Pons (tissue), 1 donor: ENCODE results near the gene SERF2.
"Not testable (repeated sequence)": the region's sequence is repeated elsewhere in the genome, so short reads cannot be mapped to it uniquely, and the experiment has no call there.

Experiments
- DNase-seq: peaks from one replicate; pipeline ENCODE4 v3.0.0-alpha.2; 2016; ENCODE audit warnings: low spot score

SERF2 gene

DNA sequence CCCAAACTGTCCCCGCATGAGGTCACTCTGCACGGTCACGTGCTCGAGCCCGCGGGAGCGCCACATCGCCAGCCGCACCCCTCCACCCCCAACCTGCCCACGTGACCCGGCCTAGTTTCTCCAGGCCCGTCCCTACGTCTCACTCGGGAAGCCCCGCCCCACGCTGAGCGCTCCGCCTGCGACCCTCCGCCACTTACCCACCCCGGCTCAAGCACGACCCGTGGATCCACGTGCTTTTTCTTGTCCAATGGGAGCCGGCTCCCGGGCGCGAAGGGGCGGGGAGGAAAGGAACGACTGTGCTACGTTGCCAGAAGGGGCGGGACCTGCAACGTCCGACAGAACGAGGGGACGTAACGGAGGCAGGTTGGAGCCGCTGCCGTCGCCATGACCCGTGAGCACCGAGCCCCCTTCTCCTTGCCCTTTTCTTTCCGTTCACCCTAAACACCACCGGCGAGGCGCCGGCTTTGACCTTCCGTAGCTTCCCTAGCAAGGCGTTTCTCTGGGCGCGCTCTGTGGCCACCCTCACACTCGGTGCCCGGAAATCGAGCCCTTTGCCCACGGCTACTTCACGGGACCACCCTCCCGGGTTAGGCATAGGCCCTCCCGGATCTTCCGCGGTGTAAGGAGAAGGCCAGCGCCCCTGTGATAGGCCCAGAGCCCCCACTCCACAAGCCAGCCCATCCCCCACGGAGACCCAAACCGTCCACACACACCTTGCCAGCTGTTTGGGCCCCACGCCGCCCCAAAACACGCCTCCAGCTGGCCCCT, at the start of gene SERF2:
Gene SERF2 (plus strand): TSS at position 328 of the 768 bp plus-strand sequence. CDS start 57 bp downstream, at position 385.
- peak; percentile 99 for DNase-seq

DNA sequence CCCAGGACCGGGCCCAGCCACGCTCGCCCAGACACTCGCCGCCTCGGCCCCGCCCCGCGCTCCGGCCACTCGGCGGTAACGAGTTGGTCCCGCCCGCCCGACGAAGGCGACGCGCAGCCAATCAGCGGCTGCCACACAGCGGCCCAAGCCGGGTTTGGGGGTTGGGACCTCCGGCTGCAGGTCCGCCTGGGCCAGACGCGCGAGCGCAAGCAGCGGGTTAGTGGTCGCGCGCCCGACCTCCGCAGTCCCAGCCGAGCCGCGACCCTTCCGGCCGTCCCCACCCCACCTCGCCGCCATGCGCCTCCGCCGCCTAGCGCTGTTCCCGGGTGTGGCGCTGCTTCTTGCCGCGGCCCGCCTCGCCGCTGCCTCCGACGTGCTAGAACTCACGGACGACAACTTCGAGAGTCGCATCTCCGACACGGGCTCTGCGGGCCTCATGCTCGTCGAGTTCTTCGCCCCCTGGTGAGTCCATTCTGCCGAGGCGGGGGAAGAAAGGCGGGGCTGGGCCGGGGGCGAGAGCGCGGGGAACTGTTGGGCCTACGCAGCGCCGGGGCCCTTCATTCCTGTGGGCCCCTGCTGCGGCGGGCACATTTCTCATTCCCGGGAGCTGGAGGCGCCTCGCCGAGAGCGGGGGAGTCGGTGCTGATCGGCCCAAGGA, 45.7 kb upstream of the SERF2 start, which contains the start of gene PDIA3:
Gene PDIA3 (plus strand): TSS at position 194 of the 658 bp plus-strand sequence. CDS start 102 bp downstream, at position 296.
- peak; percentile 91 for DNase-seq

DNA sequence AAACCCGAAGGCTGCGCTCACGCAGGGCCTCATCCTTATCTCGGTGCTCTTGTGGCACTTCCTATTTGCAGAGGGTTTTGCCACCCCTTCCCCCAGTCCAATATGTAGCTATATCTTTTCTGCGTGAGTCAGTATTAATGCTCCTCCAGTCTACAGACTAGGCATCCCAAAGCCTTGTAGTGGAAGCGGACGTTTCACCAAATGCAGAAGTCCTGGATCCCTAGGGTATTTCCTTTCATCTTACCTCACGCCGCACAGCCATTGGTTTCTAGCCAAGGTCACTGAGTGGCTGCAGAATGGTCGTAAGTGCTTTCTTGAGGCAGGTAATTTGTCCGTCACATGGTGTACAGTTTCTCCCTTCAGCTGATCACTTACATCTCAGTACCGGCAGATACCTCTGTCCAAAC, 45.2 kb upstream of the SERF2 start:
- not testable (repeated sequence) for DNase-seq

DNA sequence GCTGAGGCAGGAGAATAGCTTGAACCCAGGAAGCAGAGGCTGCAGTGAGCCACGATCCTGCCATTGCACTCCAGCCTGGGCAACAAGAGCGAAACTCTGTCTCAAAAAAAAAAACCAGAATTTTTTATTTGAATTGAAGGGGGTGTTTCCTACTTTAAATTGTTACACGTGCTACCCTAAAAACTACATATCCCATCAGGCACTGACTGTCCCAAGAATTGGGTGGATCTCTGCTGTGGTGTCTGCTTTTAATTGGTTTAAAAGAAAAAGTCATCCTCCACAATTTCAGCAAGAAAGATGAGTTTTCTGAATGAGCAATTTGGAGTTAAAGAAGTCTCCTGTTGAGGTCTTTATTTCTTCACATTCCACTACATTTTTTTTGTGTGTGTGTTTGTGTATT, 43.7 kb upstream of the SERF2 start:
- DNase-seq = no peak

DNA sequence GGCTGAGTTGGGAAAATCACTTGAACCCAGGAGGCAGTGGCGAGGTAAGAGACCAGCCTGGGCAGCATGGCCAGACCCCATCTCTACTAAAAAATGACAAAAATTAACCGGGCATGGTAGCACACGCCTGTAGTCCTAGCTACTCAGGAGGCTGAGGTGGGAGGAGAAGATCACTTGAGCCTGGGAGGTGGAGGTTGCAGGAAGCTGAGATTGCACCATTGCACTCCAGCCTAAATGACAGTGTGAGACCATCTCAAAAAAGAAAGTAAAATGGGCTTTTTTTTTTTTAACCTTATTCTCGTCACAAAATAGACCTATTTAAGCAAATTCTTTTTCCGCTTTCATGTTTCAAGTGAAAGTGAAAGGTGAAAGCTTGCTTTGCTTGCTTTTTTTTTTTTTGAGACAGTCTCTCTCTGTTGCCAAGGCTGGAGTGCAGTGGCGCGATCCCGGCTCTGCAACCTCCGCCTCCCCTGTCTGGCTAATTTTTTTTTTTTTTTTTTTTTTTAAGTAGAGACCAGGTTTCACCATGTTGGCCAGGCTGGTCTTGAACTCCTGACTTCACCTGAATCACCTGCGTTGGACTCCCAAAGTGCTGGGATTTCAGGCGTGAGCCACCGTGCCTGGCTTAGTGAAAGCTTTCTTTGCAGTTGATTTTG, 42.3 kb upstream of the SERF2 start:
- DNase-seq = peak; percentile 37

DNA sequence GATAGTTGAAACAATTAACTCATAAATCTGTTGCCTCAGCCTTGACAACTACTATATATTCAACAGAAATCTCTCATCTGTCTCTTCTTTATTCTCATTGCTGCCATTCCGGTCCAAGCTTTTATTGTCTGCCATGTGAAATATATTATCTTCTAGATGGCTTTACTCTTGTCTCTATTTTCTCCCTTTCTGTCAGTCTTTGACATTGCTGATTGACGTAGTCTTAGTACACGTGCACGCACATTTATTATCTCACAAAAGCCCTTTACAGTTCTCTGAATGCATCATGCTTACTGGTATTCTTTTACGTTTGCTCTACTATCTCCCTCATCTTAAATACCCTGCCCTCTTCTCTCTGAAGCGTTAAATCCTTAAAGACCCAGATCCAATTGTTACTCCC, 40.2 kb upstream of the SERF2 start:
- no peak for DNase-seq

DNA sequence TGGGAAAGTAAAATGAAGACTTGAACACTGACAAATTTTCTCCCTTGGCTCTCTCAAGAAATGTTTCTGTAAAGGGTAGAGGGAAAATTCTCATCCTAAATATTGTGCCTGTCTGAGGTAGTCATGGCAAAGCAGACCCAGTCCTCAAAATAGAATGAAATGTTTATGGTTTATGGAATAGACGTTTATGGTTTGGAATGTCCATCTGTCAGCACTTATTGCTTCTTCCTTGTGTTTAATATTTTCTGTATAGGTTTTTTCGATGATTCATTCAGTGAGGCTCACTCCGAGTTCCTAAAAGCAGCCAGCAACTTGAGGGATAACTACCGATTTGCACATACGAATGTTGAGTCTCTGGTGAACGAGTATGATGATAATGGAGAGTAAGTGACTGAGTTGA, 29.3 kb upstream of the SERF2 start:
- DNase-seq = no peak

DNA sequence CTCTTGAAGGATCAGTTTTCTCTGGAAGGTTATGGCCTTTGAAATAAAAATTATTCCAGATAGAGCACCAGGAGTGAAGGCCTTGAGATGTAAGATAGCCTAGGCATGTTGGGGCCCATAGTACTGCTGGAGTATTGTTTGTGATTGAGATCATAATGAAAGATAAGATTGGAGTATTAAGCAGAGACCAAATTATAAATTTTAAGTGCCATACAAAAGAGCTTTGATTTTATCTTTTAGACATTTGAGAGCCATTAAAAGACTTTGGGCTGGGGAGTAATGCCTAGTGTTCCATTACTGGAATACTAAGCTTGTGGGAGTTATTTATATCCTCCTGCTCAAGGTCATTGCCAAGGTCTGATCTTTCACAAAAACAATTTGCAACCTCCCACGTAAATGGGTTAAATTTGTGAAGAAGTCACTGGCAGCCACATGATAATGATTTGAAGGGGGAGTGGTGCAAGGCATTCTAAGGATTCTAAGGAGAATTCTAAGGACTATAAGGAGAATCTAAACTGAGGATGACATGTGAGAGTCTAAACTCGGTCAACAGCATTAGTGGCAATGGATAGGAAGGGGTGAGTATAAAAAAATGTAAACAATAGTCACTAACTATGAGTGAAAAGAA, 28.2 kb upstream of the SERF2 start:
- DNase-seq = no peak

DNA sequence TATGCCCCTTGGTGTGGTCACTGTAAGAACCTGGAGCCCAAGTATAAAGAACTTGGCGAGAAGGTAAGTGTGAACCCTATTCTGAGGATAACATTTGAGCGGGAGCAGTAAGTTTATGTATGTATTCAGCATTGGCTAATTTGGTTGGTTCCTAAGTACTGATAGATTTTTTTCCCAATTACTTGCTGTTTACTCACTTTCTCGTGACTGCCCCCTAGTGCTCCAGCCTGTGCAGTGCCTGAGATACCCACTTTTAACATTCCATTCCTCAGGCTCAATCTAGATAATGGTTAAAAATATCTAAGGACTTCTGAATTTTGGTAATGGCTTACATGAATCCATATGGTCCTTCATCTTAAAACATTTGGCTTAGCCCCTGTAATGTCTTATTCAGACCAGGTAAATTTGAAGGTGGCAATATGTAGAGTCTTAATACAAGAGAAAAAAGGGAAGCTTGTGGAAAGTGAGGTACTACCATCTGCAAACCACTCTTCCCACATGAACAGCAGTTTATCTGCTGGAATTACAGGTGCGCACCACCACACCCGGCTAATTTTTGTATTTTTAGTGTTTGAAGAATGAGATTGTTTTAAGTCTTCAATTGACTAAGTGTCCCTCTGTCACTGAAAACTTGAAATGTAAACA, 22.4 kb upstream of the SERF2 start:
- peak; percentile 54 for DNase-seq

DNA sequence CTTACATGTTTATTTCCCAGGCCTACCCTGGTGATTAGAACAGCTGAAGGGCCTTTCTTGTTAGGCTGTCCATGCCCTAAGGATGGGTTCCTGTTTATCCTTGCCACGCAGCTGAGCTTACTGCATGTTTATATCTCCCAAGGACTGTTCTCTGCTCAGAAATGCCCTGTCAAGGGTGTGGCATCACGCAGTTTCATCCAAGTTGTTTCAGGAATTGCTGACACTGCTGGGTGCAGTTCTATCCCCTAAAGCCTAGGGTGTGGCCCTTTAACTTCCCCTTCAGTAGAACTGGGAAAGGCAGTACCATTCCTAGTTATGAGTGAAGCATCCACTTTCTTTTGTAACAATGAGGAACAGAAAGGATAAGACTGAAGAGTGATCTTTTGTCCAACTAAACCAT, 20.3 kb upstream of the SERF2 start:
- no peak for DNase-seq

DNA sequence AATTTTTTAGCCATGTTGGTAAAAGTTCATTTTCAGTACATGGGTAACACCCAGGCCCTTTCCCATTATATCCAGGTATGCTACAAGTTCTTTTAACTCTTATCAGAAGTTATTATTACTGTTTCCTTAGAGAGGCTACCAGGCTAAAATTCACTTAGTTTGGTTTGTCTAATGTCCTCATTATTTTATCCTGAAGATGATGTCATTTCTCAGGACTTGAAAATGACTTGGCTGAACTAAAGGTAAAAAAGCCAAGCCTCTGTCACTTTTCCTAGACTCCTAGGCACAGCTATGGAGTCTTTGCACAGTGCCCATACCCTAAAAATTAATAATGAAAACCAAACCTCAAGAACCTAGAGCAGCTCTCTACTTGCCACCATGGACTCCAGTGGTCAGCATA, 19.5 kb upstream of the SERF2 start:
- DNase-seq = no peak

DNA sequence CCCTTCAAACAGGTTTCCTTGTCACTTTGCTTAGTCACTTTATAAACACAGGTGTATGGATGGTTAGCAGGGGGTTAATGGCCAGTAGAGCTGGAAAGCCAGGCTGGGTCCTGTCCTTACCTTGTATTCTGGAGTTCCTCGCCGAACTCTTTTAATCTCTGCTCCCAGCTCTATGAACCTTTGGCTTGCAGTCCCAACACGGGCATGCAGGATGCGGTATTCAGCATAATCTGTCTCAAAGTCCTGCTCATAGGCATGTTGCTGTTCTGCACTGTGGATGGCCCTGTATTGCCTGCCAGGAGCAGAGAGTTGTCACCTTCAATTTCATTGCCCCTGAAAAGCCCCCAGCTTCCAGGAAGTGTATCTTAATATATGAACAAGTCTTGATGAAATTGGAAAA, 18.1 kb upstream of the SERF2 start:
- DNase-seq = no peak

DNA sequence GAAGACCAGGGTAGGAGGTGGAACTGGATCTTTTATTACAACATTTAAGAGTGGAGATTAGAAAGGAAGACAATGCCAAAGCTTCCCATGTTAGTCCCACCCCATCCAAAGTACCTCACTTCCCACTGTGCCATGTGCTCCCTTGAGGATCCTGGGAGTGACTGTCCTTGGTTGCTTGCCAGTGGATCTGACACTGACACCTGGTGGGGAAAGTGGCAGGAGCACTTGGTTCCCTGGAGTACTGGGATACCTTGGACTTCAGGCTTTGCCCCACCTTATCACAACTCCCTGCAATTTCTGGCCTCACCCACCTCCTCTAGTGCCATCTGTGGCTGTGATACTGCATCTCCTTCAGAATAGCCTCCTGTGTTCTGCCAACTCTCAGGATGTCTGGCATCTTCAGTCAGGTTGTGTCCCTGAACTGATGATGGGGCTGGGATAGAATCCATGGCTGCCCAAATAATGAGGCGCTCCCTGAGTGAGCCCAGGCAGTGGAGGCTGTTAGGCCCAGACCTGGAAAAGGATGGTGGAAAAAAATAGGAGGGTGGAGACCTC, 16.6 kb upstream of the SERF2 start:
- peak; percentile 30 for DNase-seq

DNA sequence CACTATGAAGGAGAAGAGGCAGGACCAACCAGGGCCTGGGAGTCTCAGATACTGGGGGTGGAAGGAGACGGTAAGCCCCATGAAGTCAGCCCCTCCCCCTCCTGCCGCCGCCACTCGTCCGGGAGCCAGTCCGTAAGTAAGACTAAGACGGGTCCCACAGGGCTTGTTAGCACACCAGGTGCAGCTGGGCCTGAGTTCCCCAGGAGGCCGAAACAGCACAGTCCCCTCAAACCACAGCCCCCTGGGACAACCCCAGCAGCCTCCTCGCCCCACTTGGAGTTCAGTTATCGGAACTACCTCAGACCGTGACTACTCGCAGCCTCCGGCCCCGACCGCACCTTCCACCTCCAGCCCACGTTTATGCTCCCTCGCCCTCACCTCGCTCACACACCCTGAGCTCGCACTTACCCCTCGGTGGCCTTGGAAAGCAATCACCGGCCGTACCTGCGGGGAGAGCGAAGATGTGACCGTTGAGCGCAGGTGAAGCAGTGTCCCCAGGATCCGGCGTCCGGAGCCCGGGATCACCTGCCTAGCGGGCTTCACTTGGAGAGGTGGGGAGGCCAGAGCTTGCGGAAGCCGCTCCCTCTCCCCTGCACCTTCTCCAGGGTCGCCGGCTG, 15.9 kb upstream of the SERF2 start:
- no peak for DNase-seq

DNA sequence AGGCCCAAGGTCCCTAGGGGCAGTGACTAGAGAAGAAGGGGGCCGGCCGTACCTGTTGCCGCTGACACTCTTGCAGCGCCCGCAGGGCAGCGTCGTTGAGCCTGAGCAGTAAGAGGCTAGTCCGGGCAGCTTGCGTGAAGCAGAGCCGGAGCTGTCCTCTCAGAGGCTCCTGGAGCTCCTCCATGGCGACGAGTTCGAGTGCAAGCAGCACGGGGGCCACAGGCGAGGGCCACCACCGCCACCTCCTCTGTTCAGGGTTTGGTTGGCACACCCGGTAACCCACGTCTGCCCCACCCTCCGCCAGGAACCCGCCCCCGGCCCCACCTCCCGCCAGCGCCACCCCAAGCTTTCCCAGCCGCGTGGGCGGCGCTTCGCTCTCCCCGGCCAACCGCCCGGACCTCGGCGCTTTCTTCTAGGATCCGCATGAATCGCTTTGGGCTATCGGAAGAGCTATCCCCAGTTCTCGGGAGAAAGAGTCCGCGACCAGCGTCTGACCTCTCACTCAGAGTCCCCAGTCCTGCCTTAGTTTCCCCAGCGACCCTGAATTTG, 15.3 kb upstream of the SERF2 start, which contains the start of gene ELL3:
Gene ELL3 (minus strand): TSS at position 249 of the 549 bp plus-strand sequence. CDS start 65 bp downstream, at position 184.
- DNase-seq = peak; percentile 56

DNA sequence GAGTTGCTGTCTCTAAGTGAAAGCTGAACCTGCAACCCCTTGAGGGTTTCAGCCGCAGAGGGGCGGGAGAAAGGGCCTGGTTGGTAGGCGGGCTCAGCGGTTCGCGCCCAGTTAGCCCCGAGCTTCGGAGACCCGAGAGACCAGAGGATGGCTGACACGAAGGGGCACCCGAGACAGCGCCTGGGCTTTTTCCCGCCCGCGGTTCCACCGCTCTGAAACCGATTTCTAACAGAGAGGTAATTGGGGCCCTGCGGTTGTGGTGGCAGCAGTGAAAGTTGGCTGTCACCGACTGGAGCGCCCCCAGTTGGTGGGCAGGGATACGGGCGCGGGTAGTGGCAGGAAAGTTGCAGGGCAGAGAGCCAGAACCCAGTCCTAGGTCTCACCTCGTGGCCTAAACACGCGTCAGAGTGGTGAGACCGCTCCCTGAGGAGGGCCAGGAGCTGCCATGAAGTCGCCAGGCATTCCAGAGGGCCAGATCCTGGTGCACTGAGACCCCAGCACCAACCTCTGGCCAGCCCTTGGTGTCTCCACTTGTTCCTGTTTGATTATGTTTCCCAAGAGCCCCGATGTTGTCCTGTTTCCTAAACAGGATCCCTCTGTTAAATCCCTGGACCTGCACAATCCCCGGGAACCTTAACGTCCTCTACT, 14.7 kb upstream of the SERF2 start:
- DNase-seq = peak; percentile 63

DNA sequence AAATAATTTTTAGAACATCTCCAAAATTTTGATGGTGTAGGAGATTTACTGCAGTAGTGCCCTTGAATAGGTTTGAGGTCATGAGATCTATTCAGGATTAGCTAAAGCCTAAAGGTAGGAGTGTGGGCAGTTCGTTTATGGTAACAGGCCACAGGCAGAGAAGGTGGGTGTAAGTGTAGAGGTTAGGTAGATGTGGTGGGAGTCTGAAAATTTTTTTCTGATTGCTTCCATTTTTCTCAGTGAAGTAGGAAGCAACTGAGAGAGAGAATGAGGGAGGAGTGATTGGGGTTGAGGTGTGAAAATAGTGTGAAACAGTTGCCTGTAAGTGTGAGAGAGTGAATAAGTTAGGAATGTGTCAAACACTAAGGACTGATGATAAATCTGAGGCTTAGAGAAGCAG, 13.1 kb upstream of the SERF2 start:
- no peak for DNase-seq

DNA sequence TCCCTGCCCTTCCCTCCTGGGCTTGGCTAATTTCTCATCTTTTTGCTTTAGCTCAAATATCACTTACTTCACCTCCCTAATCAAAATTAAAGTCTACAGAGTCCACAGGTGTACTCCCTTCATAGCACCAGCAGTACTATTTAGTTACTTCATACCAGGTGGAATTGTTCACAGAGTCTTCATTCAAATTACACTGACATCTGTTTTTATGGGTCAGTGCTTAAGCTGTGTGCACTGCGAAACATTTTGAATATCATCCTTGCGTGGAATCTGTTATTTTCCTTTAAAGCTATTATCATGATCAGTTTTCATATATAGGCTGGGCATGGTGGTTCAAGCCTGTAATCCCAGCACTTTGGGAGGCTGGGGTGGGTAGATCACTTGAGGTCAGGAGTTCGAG, 2.7 kb upstream of the SERF2 start:
- DNase-seq = no peak

DNA sequence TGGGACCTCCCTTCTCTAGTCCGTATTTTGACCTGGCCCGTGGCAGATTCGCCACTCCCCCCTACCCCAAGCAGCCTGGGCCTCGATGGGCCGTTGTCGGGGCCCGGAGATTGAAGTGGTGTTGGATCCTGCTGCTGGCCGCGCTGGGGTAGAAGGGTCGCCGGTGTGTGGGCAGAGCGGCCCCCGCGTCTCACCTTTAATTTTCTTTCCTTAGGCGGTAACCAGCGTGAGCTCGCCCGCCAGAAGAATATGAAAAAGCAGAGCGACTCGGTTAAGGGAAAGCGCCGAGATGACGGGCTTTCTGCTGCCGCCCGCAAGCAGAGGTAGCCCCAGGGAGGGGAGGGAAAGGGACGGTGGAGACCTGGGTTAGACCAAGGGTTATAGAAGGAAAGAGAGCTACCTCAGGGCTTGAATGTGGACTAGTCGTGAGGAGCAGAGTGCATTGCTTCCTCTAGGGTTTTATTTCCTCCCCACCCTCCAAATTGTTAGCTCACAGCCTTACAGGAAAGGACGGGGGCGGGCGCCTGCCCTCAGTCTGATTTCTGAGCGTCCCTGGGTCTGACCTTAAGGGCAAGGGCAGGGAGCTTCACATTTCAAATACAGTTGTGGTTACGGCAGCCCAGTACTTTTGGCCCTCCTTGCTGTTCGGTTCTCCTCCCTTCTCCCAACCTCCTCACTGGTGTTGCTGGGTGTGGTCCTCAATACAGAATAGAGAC, 799 bp downstream of the SERF2 start:
- no peak for DNase-seq

DNA sequence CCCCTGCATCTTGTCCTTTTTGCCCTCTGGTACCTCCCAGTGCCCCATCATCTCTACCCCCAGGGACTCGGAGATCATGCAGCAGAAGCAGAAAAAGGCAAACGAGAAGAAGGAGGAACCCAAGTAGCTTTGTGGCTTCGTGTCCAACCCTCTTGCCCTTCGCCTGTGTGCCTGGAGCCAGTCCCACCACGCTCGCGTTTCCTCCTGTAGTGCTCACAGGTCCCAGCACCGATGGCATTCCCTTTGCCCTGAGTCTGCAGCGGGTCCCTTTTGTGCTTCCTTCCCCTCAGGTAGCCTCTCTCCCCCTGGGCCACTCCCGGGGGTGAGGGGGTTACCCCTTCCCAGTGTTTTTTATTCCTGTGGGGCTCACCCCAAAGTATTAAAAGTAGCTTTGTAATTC, 1.5 kb downstream of the SERF2 start:
- DNase-seq = no peak
